Mesendoderm (in vitro differentiated cells): ENCODE measurements around the gene ADAMTSL1.

Source experiments
- DNase-seq: peaks from one replicate; pipeline ENCODE4 v3.0.0; 2013
- H2AK5ac ChIP-seq: 2 replicates; pipeline ENCODE4 v1.6.1; 2013; ENCODE audit warnings: low read length, inconsistent platforms
- H2BK120ac ChIP-seq: 2 replicates; pipeline ENCODE4 v1.6.1; 2013; ENCODE audit warnings: low read depth, mild to moderate bottlenecking, low read length, moderate library complexity, mixed read lengths
- H2BK15ac ChIP-seq: replicated peaks from 2 replicates; pipeline ENCODE4 v1.6.1; 2013; ENCODE audit warnings: low read depth, mild to moderate bottlenecking, moderate library complexity
- H2BK5ac ChIP-seq: 2 replicates; pipeline ENCODE4 v1.6.1; 2013; ENCODE audit warnings: low read length, inconsistent platforms
- H3K18ac ChIP-seq: 2 replicates; pipeline ENCODE4 v1.6.1; 2013; ENCODE audit warnings: mild to moderate bottlenecking, low read length, mixed read lengths
- H3K23ac ChIP-seq: one replicate; pipeline ENCODE4 v1.6.1; 2013; ENCODE audit warnings: low read length
- H3K27ac ChIP-seq: 2 replicates; pipeline ENCODE4 v1.5.1; 2013; ENCODE audit warnings: low read depth, mild to moderate bottlenecking, inconsistent platforms, low read length, moderate library complexity
- H3K27me3 ChIP-seq: 2 replicates; pipeline ENCODE4 v1.6.1; 2013; ENCODE audit warnings: low read length, control low read depth, mild to moderate bottlenecking, inconsistent platforms; ENCODE audit not compliant: insufficient read depth, poor library complexity
- H3K36me3 ChIP-seq: 2 replicates; pipeline ENCODE4 v1.6.1; 2013; ENCODE audit warnings: low read length, inconsistent platforms; ENCODE audit not compliant: control insufficient read depth, insufficient read depth
- H3K4ac ChIP-seq: one replicate; pipeline ENCODE4 v1.6.1; 2013; ENCODE audit warnings: low read depth, mild to moderate bottlenecking, low read length, moderate library complexity
- H3K4me1 ChIP-seq: 2 replicates; pipeline ENCODE4 v1.6.1; 2013; ENCODE audit warnings: low read depth, low read length, inconsistent platforms; ENCODE audit not compliant: control insufficient read depth
- H3K4me2 ChIP-seq: 2 replicates; pipeline ENCODE4 v1.6.1; 2013; ENCODE audit warnings: low read length
- H3K4me3 ChIP-seq: 2 replicates; pipeline ENCODE4 v1.5.1; 2013; ENCODE audit warnings: mild to moderate bottlenecking, low read length
- H3K56ac ChIP-seq: one replicate; pipeline ENCODE4 v1.6.1; 2013; ENCODE audit warnings: low read length
- H3K79me1 ChIP-seq: 2 replicates; pipeline ENCODE4 v1.6.1; 2013; ENCODE audit warnings: low read length, inconsistent platforms
- H3K79me2 ChIP-seq: 2 replicates; pipeline ENCODE4 v1.6.1; 2013; ENCODE audit warnings: mild to moderate bottlenecking, low read length; ENCODE audit not compliant: control insufficient read depth, insufficient read depth
- H3K9ac ChIP-seq: 2 replicates; pipeline ENCODE4 v1.6.1; 2013; ENCODE audit warnings: low read length, inconsistent platforms
- H4K5ac ChIP-seq: one replicate; pipeline ENCODE4 v1.6.1; 2013; ENCODE audit warnings: low read length
- H4K8ac ChIP-seq: one replicate; pipeline ENCODE4 v1.6.1; 2013; ENCODE audit warnings: low read depth, mild to moderate bottlenecking, control low read depth, low read length, moderate library complexity
- WGBS: extraction: QIAGEN DNeasy Blood & Tissue Kit; methylation state at CpG from one replicate; pipeline ENCODE4 v1.1.7; 2013; ENCODE audit warnings: low lambda C conversion rate, missing lambda C conversion rate; ENCODE audit not compliant: insufficient coverage; ENCODE audit errors: extremely low coverage; 5-methylcytosine and 5-hydroxymethylcytosine counted together

Gene ADAMTSL1

GRCh38 chr9:18550286-18550685 is 76.3 kb downstream of the ADAMTSL1 start:
- Histone ChIP-seq H3K4ac (no peak overlapping the region), H3K27me3 (no peaks in the 10 kb centered on the region), H3K9ac (no peak overlapping the region), H2AK5ac (no peak overlapping the region), H3K4me2 (no peak overlapping the region), H2BK120ac (no peak overlapping the region), H3K79me1 (no peaks in the 10 kb centered on the region), H4K8ac (no peak overlapping the region), H3K27ac (no peak overlapping the region), H3K23ac (no peak overlapping the region), H3K4me1 (no peaks in the 10 kb centered on the region), H3K4me3 (no peak overlapping the region), H3K36me3 (no peaks in the 10 kb centered on the region), H2BK5ac (no peak overlapping the region), H3K79me2 (no peaks in the 10 kb centered on the region), H2BK15ac (no peak overlapping the region), H3K18ac (no peak overlapping the region), H3K56ac (no peak overlapping the region), H4K5ac (no peak overlapping the region)
- no peak for DNase-seq
- WGBS = no CpG with 5 or more reads among the region's 5 CpGs

- no peak overlapping the region for H3K4me3 ChIP-seq
- no peak overlapping the region for H3K4ac ChIP-seq
- no peak overlapping the region for H2AK5ac ChIP-seq
- H3K9ac ChIP-seq = no peak overlapping the region
- no peak overlapping the region for H4K8ac ChIP-seq
- H3K23ac ChIP-seq = no peak overlapping the region
- no peak overlapping the region for H4K5ac ChIP-seq
- no peak for DNase-seq
- H2BK120ac ChIP-seq = no peak overlapping the region
- no peak overlapping the region for H3K18ac ChIP-seq
- H3K79me1 ChIP-seq = no peaks in the 10 kb centered on the region
- H3K27ac ChIP-seq = no peak overlapping the region
- no peaks in the 10 kb centered on the region for H3K27me3 ChIP-seq
- no peak overlapping the region for H3K56ac ChIP-seq
- H2BK15ac ChIP-seq = no peak overlapping the region
- H2BK5ac ChIP-seq = no peak overlapping the region
- H3K4me1 ChIP-seq = no peaks in the 10 kb centered on the region
- WGBS = no CpG with 5 or more reads among the region's 6 CpGs
- no peaks in the 10 kb centered on the region for H3K79me2 ChIP-seq
- H3K36me3 ChIP-seq = no peaks in the 10 kb centered on the region
- H3K4me2 ChIP-seq = no peak overlapping the region
Observed at GRCh38 chr9:18554244-18554643, 80.3 kb downstream of the ADAMTSL1 start.

GRCh38 chr9:18555105-18555883 is 81.3 kb downstream of the ADAMTSL1 start:
- Histone ChIP-seq H3K27me3 (no peaks in the 10 kb centered on the region), H3K27ac (no peak overlapping the region), H3K18ac (no peak overlapping the region), H2BK5ac (no peak overlapping the region), H3K36me3 (no peaks in the 10 kb centered on the region), H3K4me3 (no peak overlapping the region), H3K23ac (no peak overlapping the region), H2AK5ac (no peak overlapping the region), H3K79me2 (no peaks in the 10 kb centered on the region), H4K8ac (no peak overlapping the region), H3K79me1 (no peaks in the 10 kb centered on the region), H3K4me2 (no peak overlapping the region), H3K4me1 (no peaks in the 10 kb centered on the region), H3K4ac (no peak overlapping the region), H2BK15ac (no peak overlapping the region), H3K9ac (no peak overlapping the region), H2BK120ac (no peak overlapping the region), H4K5ac (no peak overlapping the region), H3K56ac (no peak overlapping the region)
- no peak for DNase-seq
- WGBS = no CpG with 5 or more reads among the region's 5 CpGs

GRCh38 chr9:18564018-18564880 is 90.3 kb downstream of the ADAMTSL1 start:
- Histone ChIP-seq H2BK120ac (no peak overlapping the region), H3K27ac (no peak overlapping the region), H3K79me2 (no peaks in the 10 kb centered on the region), H3K36me3 (no peaks in the 10 kb centered on the region), H3K27me3 (no peaks in the 10 kb centered on the region), H3K4me1 (no peaks in the 10 kb centered on the region), H4K5ac (no peak overlapping the region), H3K56ac (no peak overlapping the region), H3K18ac (no peak overlapping the region), H3K4me2 (no peak overlapping the region), H3K4me3 (no peak overlapping the region), H2BK5ac (no peak overlapping the region), H2BK15ac (no peak overlapping the region), H2AK5ac (no peak overlapping the region), H4K8ac (no peak overlapping the region), H3K23ac (no peak overlapping the region), H3K79me1 (no peaks in the 10 kb centered on the region), H3K9ac (no peak overlapping the region), H3K4ac (no peak overlapping the region)
- WGBS = no CpG with 5 or more reads among the region's 15 CpGs
- DNase-seq = no peak

GRCh38 chr9:18566121-18566520 is 92.2 kb downstream of the ADAMTSL1 start:
- no peak overlapping the region for H3K4me2 ChIP-seq
- H3K4me3 ChIP-seq = no peak overlapping the region
- H3K4me1 ChIP-seq = no peaks in the 10 kb centered on the region
- no peak overlapping the region for H3K4ac ChIP-seq
- no peak for DNase-seq
- no peak overlapping the region for H3K27ac ChIP-seq
- H3K79me2 ChIP-seq = no peaks in the 10 kb centered on the region
- H3K56ac ChIP-seq = no peak overlapping the region
- H3K23ac ChIP-seq = no peak overlapping the region
- no peak overlapping the region for H3K9ac ChIP-seq
- no peaks in the 10 kb centered on the region for H3K79me1 ChIP-seq
- no peak overlapping the region for H2BK5ac ChIP-seq
- no peaks in the 10 kb centered on the region for H3K36me3 ChIP-seq
- no CpG with 5 or more reads among the region's 5 CpGs for WGBS
- H3K18ac ChIP-seq = no peak overlapping the region
- no peak overlapping the region for H2BK15ac ChIP-seq
- H4K5ac ChIP-seq = no peak overlapping the region
- no peak overlapping the region for H4K8ac ChIP-seq
- no peak overlapping the region for H2AK5ac ChIP-seq
- no peaks in the 10 kb centered on the region for H3K27me3 ChIP-seq
- H2BK120ac ChIP-seq = no peak overlapping the region
